HCT116 (cell line): Measurements from ENCODE around the gene ALDOA. TPM values are rescaled to one million over a fixed set of nuclear protein-coding genes. Genes with fewer than 3 reads are reported as not detected.

Experiments used
- ATAC-seq: fragments of 200-7000 bp; cut with Tn5 transposase; 2 replicates; pipeline ENCODE4 v1.9.1; 2020; ENCODE audit warnings: mild to moderate bottlenecking, moderate library complexity
- BruUV-seq: library from RNA; stranded (reverse); fragments of 400-500 nt; replicated peaks from 2 replicates; lab custom pipeline; 2021; lab: Mats Ljungman, UMichigan
- CTCF ChIA-PET: fragments of 300-600 bp; sonication (Branson Sonifier 250); formaldehyde crosslinking; loops from one replicate; lab custom pipeline; 2021; ENCODE audit warnings: antibody characterized with exemption; lab: Charles Lee
- POLR2A ChIA-PET: fragments of 300-600, 350-600 bp; sonication (Branson Sonifier 250); formaldehyde crosslinking; loops from one replicate; lab custom pipeline; 2021; ENCODE audit warnings: antibody characterized with exemption; lab: Charles Lee
- RAD21 ChIA-PET, 2 experiments: fragments of 300-600 bp; sonication (Branson Sonifier 250); formaldehyde crosslinking; loops; one replicate each; lab custom pipeline; 2023; ENCODE audit warnings: low total read pairs in 2 of 2; ENCODE audit not compliant: uncharacterized antibody in 2 of 2, unreplicated experiment in 2 of 2, low non-redundant PET in 1 of 2; lab: Charles Lee
- DNase-seq: peaks from one replicate; pipeline ENCODE4 v3.0.0-alpha.2; 2010; ENCODE audit warnings: low read depth, low spot score
- H2AFZ ChIP-seq: fragments of 200-600 bp; shearing (Covaris generic), sonication (generic); 2 replicates; pipeline ENCODE4 v1.6.1; 2017; ENCODE audit warnings: low read depth, mixed run types, mixed read lengths, antibody characterized with exemption, low read length; ENCODE audit not compliant: poor library complexity, severe bottlenecking
- H3K27ac ChIP-seq: 2 replicates; pipeline ENCODE4 v1.5.1; 2012; ENCODE audit warnings: low read depth, low read length
- H3K27me3 ChIP-seq: fragments of 200-600 bp; sonication (generic); 2 replicates; pipeline ENCODE4 v1.6.1; 2016; ENCODE audit warnings: mixed run types, low read length, mixed read lengths; ENCODE audit not compliant: insufficient read depth
- H3K36me3 ChIP-seq, 2 experiments: fragments of 200-500 bp in 1 of 2; fragments of 200-600 bp in 1 of 2; sonication (Bioruptor generic) in 1 of 2; sonication (generic) in 1 of 2; 2 replicates each; pipeline versions ENCODE4 v1.5.1 to v1.6.1; 2014 to 2016; ENCODE audit warnings: low read length in 2 of 2, inconsistent platforms in 1 of 2, mixed read lengths in 1 of 2, mixed run types in 1 of 2; ENCODE audit not compliant: insufficient read depth in 2 of 2, control insufficient read depth in 1 of 2
- H3K4me1 ChIP-seq, 2 experiments: fragments of 200-600 bp in 1 of 2; sonication (generic) in 1 of 2; 2 replicates each; pipeline versions ENCODE4 v1.5.1 to v1.6.1; 2012 to 2017; ENCODE audit warnings: low read length in 2 of 2, inconsistent platforms in 1 of 2, mild to moderate bottlenecking in 1 of 2, mixed read lengths in 1 of 2, mixed run types in 1 of 2, moderate library complexity in 1 of 2; ENCODE audit not compliant: insufficient read depth in 2 of 2, control insufficient read depth in 1 of 2
- H3K4me2 ChIP-seq: fragments of 200-600 bp; sonication (generic); 2 replicates; pipeline ENCODE4 v1.6.1; 2017; ENCODE audit warnings: mixed run types, low read length, mixed read lengths
- H3K4me3 ChIP-seq, 2 experiments: fragments of 200-600 bp in 1 of 2; sonication (generic) in 1 of 2; replicated peaks in 1 of 2; 2 replicates each; pipeline ENCODE4 v1.5.1; 2011 to 2016; ENCODE audit warnings: low read length in 2 of 2, control low read depth in 1 of 2, low read depth in 1 of 2, mild to moderate bottlenecking in 1 of 2, mixed read lengths in 1 of 2, mixed run types in 1 of 2
- H3K79me2 ChIP-seq: fragments of 200-600 bp; sonication (generic); 2 replicates; pipeline ENCODE4 v1.6.1; 2017; ENCODE audit warnings: mild to moderate bottlenecking, mixed run types, low read length, moderate library complexity, mixed read lengths; ENCODE audit not compliant: insufficient read depth
- H3K9ac ChIP-seq: fragments of 200-600 bp; sonication (generic); 2 replicates; pipeline ENCODE4 v1.6.1; 2016; ENCODE audit warnings: low read length, mixed read lengths
- H3K9me2 ChIP-seq: fragments of 200-600 bp; sonication (generic), shearing (Covaris generic); 2 replicates; pipeline ENCODE4 v1.6.1; 2017; ENCODE audit warnings: mixed run types, mild to moderate bottlenecking, moderate library complexity; ENCODE audit not compliant: insufficient read depth
- H3K9me3 ChIP-seq, 2 experiments: fragments of 200-500 bp in 1 of 2; fragments of 200-600 bp in 1 of 2; sonication (Bioruptor generic) in 1 of 2; sonication (generic) in 1 of 2; 2 replicates each; pipeline ENCODE4 v1.6.1; 2014 to 2017; ENCODE audit warnings: low read length in 2 of 2, mixed read lengths in 2 of 2, inconsistent platforms in 1 of 2, low read depth in 1 of 2, mild to moderate bottlenecking in 1 of 2, mixed run types in 1 of 2, moderate library complexity in 1 of 2; ENCODE audit not compliant: control insufficient read depth in 1 of 2, insufficient read depth in 1 of 2
- H4K20me1 ChIP-seq: fragments of 200-600 bp; sonication (generic), shearing (Covaris generic); 2 replicates; pipeline ENCODE4 v1.6.1; 2017; ENCODE audit warnings: mixed run types, mild to moderate bottlenecking, moderate library complexity; ENCODE audit not compliant: insufficient read depth
- CBX3 ChIP-seq: IDR thresholded peaks from 2 replicates; pipeline ENCODE4 v1.6.1; 2012; ENCODE audit warnings: low read depth
- CEBPB ChIP-seq: IDR thresholded peaks from 2 replicates; pipeline ENCODE4 v1.6.1; 2012; ENCODE audit warnings: low read depth
- EGR1 ChIP-seq: IDR thresholded peaks from 2 replicates; pipeline ENCODE4 v1.6.1; 2012; ENCODE audit warnings: low read depth
- ELF1 ChIP-seq: IDR thresholded peaks from 2 replicates; pipeline ENCODE4 v1.6.1; 2012; ENCODE audit warnings: low read depth, borderline replicate concordance
- EZH2 ChIP-seq: fragments of 200-600 bp; sonication (generic); IDR thresholded peaks from 2 replicates; pipeline ENCODE4 v1.6.1; 2017; ENCODE audit warnings: antibody characterized with exemption, mixed run types
- POLR2AphosphoS5 ChIP-seq: IDR thresholded peaks from 2 replicates; pipeline ENCODE4 v1.6.1; 2011; ENCODE audit warnings: mild to moderate bottlenecking, low read depth, low read length, moderate library complexity
- SRF ChIP-seq: IDR thresholded peaks from 2 replicates; pipeline ENCODE4 v1.6.1; 2012; ENCODE audit warnings: low read depth
- TCF7L2 ChIP-seq: IDR thresholded peaks from 2 replicates; pipeline ENCODE4 v1.7.0; 2011; ENCODE audit warnings: borderline replicate concordance, inconsistent platforms; ENCODE audit not compliant: insufficient read depth, insufficient read length; ENCODE audit errors: extremely low read depth
- YY1 ChIP-seq: IDR thresholded peaks from 2 replicates; pipeline ENCODE4 v1.6.1; 2011; ENCODE audit warnings: low read length, low read depth, moderate library complexity, mild to moderate bottlenecking; ENCODE audit not compliant: insufficient replicate concordance; ENCODE audit errors: extremely low read depth
- ZBTB33 ChIP-seq: IDR thresholded peaks from 2 replicates; pipeline ENCODE4 v1.6.1; 2011; ENCODE audit warnings: mild to moderate bottlenecking, low read length, moderate library complexity; ENCODE audit not compliant: insufficient replicate concordance; ENCODE audit errors: extremely low read depth
- ZFX ChIP-seq: fragments of 450-650 bp; IDR thresholded peaks from 2 replicates; pipeline ENCODE4 v1.6.1; 2017
- intact Hi-C: fragments of 100-400 bp; cut with micrococcal nuclease; formaldehyde crosslinking; loops from 2 replicates; pipeline ENCODE4 v1.10.0; 2022
- total RNA-seq: library from RNA; stranded (reverse); gene quantifications from one replicate; pipeline ENCODE4 v1.2.1, GENCODE V29; 2021; ENCODE audit not compliant: unreplicated experiment

Gene ALDOA
- total RNA-seq, 1 experiment from 2014 or later, result 2,423 TPM

GRCh38 chr16:30024451-30024850, 41.1 kb upstream of the ALDOA start (continued):
- TF ChIP-seq CEBPB (no peak), CBX3 (no peak), EGR1 (no peak), TCF7L2 (no peak), ZBTB33 (no peak), POLR2AphosphoS5 (no peak), YY1 (no peak)

- Histone ChIP-seq H3K27me3 (no peaks in the 10 kb centered on the region), H3K9me2 (no peaks in the 10 kb centered on the region), H3K4me3 (no peak overlapping the region), H3K27ac (no peak overlapping the region), H3K9ac (no peak overlapping the region), H3K9me3 (no peaks in the 10 kb centered on the region), H4K20me1 (no peaks in the 10 kb centered on the region), H3K79me2 (no peaks in the 10 kb centered on the region), H3K36me3 (no peaks in the 10 kb centered on the region), H2AFZ (no peak overlapping the region), H3K4me2 (no peak overlapping the region), H3K4me1 (peaks cover 0 to 15% of the 10 kb centered on the region in 2 experiments; a peak in 2 of 4 replicates)
- BruUV-seq, result no TSS peak
- ChIA-PET RAD21 (no interaction called here), CTCF (no interaction called here), POLR2A (no interaction called here)
- intact Hi-C loops, result loop anchor here (10.0 kb wide), 1 partner anchor 910 kb away; no protein-coding TSS in a partner anchor
- TF ChIP-seq ZFX (no peak), ELF1 (no peak), SRF (no peak), POLR2AphosphoS5 (no peak), EZH2 (no peak)
- ATAC-seq, result no peak
- DNase-seq, result no peak
Measured at GRCh38 chr16:30025156-30025555, 40.4 kb upstream of the ALDOA start.
